DLD1 (cell line): ENCODE data around the gene TRIM73.
"Not testable (repeated sequence)": the region's sequence is repeated elsewhere in the genome, so short reads cannot be mapped to it uniquely, and the experiment has no call there.

ENCODE experiments used
- in situ Hi-C: cut with HindIII; loops from 2 replicates; pipeline ENCODE4 v1.10.0; 2017; ENCODE audit warnings: low sequenced_read_pairs

The TRIM73 gene

DNA sequence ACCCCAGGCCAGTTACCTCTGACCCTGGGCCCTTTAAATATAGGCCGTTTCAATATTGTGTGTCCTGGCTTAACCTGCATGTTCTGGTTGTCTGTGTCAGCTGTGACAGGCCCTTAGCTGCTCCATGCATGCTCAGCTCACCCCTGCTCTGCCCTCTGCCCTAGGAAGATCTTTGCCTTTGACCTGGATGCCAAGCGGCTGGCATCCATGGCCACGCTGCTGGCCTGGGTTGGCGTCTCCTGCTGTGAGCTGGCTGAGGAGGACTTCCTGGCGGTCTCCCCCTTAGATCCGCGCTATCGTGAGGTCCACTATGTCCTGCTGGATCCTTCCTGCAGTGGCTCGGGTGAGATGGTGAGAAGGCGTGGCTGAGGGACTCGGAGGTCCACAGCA, 20.0 kb downstream of the TRIM73 start:
- in situ Hi-C loops: not testable (repeated sequence)

DNA sequence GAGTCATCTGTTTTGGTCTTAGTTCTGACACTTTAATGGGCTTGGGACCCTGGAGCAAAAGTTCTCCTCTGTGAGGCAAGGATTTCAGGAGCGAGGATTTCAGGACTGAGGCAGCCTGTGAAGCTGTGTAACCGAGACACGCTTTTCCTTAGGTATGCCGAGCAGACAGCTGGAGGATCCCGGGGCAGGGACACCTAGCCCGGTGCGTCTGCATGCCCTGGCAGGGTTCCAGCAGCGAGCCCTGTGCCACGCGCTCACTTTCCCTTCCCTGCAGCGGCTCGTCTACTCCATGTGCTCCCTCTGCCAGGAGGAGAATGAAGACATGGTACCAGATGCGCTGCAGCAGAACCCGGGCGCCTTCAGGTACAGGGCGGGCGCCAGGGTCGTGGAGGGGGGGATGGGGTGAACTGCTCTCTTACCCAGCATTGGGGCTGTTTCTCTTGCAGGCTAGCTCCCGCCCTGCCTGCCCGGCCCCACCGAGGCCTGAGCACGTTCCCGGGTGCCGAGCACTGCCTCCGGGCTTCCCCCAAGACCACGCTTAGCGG, 20.5 kb downstream of the TRIM73 start:
- in situ Hi-C loops: not testable (repeated sequence)

DNA sequence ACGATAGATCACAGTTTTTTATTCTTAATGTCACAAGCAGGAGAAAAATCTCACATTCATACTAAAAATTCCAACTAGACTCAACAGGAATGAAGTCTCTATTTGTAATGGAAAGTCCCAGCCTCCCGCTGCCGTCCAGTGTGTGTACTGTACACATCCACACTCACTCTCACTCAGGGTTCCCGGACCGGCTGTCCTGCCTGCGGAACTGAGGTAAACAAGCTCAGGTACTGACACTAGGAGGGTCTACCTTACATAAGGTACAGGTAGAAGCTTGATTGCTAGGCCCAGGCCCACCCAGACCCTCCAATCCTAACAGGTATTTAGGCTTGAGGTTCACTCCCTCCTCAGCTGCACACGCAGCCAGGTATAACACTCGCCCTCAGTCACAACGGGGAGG, 21.4 kb downstream of the TRIM73 start:
- in situ Hi-C loops: not testable (repeated sequence)

DNA sequence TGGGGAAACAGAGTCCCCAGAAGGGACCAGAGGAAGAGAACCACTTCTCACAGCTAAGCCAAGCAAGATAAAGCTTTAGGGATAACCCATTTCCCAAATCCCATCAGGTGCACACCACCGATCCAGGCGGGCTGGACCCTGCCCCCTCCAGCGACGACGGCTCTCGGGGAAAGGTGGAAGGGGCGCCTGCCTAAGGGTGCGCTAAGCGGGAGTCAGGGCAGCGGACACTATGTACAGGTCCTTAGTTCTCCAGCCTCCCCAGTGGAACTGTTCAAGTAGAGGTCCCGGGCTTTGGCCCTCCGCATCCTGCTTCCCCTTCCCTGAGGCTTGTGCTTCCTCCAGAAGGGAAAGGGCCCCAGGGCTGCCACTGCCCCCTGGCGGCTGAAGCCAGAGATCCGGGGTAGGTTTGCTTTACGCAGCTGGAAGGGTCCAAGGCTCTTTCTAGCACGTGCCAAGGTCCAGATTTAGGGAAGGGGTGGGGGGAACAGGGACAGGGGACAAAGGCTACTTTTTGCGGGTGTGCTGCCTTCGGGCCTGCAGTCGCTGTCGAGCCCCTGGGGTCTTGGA, 22.9 kb downstream of the TRIM73 start:
- in situ Hi-C loops: not testable (repeated sequence)

DNA sequence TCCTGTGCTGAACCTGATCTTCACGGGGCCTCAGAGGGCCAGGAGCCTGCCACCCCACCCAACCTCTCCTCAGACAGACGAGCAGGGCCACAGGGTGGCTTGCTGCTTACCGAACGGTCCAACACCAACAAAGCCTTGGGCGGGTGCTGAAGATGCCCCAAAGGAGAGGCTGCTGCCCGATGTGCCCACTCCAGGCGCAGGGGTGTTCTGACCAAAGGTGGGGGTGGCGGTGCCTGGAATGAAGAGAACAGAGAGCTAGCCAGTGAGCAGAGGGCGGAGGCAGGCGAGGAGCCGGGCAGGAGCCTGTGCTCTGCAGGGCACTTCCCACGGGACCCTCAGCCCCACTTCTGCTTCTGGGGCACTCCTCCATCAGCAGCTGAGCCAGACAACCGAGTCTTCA, 23.8 kb downstream of the TRIM73 start:
- in situ Hi-C loops: not testable (repeated sequence)

DNA sequence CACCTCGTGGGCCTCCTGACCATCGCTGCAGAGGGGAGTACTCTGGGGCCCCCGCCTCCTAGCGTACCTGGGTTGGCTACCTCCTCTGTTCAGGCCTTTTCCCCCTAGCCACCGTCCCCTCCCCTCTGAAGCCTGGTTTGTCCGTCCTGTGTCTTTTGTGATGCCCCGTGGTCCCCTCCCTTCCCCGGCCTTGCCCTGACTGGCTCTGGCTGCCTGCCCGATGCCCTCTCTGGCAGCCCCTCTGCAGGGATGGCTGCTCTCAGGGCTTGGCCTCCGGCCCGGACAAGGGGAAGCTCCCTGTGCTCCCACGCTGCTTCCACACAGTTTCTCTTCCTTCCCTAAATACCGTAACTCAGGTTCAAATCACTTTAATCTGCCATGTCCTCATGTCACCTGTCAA, 24.3 kb downstream of the TRIM73 start:
- in situ Hi-C loops: not testable (repeated sequence)

DNA sequence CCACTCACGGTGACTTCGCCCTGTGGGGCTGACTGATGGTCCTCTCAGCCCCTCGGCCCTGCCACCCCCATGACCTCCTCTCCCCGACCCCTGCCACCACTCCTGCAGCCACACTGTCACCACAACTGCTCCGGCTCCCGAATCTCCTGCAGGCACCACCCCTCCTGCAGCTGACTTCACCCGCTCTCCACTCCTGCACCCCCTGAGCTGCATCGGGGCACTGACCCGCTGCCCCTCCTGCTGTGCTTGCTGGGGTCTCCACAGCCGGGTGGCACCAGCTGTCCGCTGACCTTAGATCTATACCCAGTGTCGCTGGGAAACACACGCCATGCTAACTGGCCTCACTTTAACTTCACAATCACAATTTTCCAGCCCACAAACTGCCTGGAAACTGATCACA, 24.7 kb downstream of the TRIM73 start:
- in situ Hi-C loops: not testable (repeated sequence)

DNA sequence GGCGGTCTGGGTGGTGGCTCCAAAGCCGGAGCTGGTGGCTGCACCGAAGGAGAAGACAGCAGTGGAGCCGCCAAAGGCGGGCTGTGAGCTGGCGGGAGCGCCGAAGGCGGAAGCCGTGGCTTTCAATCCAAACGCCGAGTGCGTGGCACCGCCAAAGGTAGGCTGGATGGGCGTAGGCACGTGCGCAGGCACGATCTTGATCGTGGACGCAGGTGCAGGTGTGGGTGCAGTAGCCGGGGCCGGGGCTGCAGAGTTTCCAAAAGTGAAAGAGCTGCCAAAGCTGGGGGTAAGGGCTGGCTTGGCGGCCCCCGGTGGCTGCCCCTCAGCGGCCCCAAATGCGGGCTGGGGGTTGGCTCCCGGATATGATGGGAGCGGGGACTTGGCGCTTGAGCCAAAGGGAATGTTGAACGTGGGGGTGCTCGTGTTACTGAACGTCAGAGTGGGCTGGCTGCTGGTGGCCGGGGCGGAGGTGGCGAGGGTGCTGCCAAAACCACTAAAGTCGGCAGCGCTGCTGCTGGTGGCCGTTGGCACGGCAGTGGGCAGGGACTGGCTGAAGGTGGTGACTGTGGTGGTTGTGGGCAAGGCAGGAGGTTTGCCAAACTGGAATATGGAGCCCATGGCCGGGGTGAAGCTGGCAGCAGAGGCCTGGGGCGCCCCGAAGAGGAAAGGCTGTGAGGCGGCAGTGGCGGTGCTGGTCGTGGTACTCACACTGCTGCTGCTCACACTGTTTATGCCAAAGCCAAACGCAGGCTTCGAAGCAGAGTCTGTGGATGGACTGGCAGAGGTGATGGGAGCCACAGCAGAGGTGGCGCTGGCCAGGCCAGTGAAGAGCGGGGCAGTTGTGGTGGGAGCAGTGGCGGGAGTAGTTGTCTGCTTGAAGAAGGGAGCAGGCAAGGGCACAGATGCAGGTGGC, 26.6 kb downstream of the TRIM73 start:
- in situ Hi-C loops: not testable (repeated sequence)

DNA sequence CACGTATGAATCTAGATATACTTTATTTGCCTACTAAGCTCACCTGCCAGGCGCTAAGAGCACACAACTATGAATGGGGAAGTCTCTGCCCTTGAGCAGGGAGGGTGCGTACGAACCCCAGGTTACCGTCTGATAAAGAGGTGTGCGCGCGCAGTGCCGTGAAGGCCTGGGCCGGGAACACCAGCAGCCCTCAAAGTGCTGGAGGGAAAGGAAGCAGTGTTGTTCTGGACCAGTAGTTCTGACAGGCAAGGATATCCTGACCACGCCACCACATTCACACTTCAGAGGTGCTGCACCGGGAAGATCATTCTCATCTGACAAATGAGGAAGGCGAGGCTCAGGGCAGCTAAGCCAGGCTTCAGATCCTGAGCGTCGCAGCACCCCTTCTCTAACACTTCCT, 28.1 kb downstream of the TRIM73 start:
- in situ Hi-C loops: not testable (repeated sequence)

DNA sequence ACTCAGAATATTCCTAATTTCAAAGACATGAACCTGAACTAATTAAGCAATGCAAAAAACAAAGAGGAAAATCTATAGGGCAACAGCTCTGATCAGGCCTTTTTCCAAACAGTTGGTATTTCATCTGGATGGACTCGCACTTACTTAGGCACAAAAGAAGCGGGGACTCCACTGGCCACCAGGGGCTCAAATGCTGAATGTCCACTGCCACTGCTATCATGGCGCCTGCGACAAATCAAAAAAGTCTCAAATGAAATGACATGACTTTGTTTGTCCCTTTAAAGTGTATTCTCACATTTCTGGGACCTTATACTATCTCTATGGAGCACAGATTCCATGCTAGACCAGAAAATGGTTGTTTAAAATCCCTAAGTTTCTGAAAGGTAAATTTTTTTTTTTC, 43.6 kb downstream of the TRIM73 start:
- in situ Hi-C loops: not testable (repeated sequence)

DNA sequence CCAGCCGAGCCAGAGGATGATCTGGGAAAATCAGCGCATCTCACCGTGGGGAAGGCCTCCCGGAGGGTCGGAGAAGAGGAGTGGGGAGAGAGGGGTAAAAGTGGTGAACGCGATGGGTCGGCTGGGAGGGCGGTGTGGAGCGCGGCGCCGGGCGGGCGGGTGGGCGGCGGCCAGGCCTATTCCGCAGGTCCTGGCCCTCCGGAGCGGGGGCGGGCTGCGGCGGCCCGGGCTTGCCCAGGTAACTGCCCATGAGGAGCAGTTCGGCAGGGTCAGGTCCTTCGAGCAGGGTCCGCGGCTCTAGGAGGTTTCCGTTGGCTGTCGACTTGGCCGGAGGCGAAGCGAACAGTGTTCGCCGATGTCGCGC, 46.7 kb downstream of the TRIM73 start:
- in situ Hi-C loops: not testable (repeated sequence)

DNA sequence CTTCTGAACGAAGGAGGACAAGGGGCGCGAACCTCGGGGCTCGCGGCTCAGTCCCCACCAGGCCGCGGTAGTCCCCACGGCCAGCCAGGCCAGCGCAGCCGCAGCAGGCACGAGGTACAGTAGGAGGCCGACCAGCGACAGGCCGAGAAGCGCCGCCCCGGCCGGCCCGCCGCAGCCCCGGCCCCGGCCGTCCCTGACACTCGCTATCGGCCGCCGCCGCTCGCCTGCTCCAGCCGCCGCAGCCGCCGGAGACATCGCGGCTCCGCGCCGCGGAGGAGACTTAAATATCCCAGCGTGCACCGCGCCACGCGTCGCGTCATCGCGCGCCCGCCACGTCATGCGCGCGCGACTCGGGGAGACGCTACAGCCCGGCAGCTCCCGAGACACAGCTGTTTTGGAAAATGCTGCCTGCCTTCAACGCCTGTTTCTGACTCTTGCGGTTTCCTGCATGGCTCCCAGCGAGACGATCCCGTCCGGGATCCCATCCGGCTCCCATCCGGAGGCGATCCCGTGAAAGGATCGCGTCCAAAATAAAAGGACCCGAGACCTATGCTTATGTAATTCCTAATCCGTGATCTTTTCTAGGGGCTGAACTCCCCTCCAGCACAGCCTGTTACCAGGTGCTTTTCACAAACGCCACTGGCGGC, 47.2 kb downstream of the TRIM73 start:
- in situ Hi-C loops: not testable (repeated sequence)

DNA sequence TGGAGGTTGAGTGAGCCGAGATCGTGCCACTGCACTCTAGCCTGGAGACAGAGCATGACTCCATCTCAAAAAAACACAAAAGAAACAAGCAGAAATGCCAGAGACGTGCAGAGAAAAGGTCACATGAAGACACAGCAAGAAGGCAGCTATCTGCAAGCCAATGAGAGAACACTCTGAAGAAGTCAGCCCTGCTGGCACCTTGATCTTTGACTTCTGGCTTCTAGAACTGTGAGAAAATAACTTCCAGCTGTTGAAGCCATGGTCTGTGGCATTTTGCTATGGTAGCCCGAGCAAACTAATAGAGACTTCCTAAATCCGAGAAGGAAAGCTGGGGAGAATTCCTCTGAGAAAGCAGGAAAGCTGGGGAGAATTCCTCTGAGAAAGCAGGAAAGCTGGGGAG, 54.5 kb downstream of the TRIM73 start:
- in situ Hi-C loops: not testable (repeated sequence)

DNA sequence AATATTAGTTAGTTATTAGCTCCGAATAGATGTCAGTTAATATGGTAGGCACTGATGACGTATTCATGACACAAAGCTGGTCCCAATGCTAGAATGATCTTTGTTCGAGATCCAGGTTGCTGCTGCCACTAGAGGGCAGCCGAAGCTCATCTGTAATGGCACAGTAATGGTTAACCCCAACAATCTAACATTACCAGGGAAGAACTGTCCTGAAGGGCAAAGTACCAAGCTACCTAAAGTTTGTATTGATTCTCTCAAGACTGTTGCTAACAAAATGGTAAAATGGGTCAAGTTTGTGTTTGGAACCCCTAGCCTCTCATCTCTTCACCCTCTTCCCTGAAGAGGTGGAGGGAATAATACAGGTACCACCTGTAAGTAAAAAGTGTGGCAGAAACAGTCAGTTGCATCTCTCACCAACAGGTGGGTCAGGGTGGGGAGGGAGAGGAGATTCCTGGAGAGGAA, 57.1 kb downstream of the TRIM73 start:
- in situ Hi-C loops: not testable (repeated sequence)
